Endothelial cell of umbilical vein (primary cell): ENCODE data around the gene CYP46A1. TPM values are rescaled to one million over a fixed set of nuclear protein-coding genes. Genes with fewer than 3 reads are reported as not detected.

ENCODE experiments used
- BruUV-seq: library from RNA; stranded (reverse); fragments of 400-500 nt; replicated peaks from 2 replicates; lab custom pipeline; 2021; lab: Mats Ljungman, UMichigan
- CTCF ChIA-PET: fragments of 300-600, 350-600 bp; sonication (Branson Sonifier 250); formaldehyde crosslinking; loops from one replicate; lab custom pipeline; 2021; ENCODE audit warnings: antibody characterized with exemption, inconsistent platforms; lab: Charles Lee
- POLR2A ChIA-PET: fragments of 300-600, 350-600 bp; sonication (Branson Sonifier 250); formaldehyde crosslinking; loops from one replicate; lab custom pipeline; 2021; ENCODE audit warnings: antibody characterized with exemption, inconsistent platforms; lab: Charles Lee
- DNase-seq: peaks from one replicate; pipeline ENCODE4 v3.0.0-alpha.2; 2011; ENCODE audit warnings: low read depth, low spot score
- FAIRE-seq: peaks from 2 replicates; lab custom pipeline; 2011; peaks lifted over from hg19 to GRCh38; lab: Jason Lieb, UNC
- H2AFZ ChIP-seq: 2 replicates; pipeline ENCODE4 v1.6.0; 2012; ENCODE audit warnings: low read depth, low read length, control low read depth, inconsistent platforms
- H3K27ac ChIP-seq: 2 replicates; pipeline ENCODE4 v1.5.1; 2011; ENCODE audit warnings: low read depth, mild to moderate bottlenecking, control low read depth, low read length, moderate library complexity; ENCODE audit not compliant: insufficient read depth
- H3K27me3 ChIP-seq, 2 experiments: 2 replicates each; pipeline versions ENCODE4 v1.6.0 to v1.6.1; 2011; ENCODE audit warnings: low read length in 2 of 2, mixed read lengths in 1 of 2; ENCODE audit not compliant: control insufficient read depth in 2 of 2, insufficient read depth in 2 of 2
- H3K36me3 ChIP-seq, 2 experiments: 2 replicates in 1 of 2; 3 replicates in 1 of 2; pipeline ENCODE4 v1.5.1; 2011; ENCODE audit warnings: low read length in 2 of 2, mild to moderate bottlenecking in 1 of 2, moderate library complexity in 1 of 2; ENCODE audit not compliant: control insufficient read depth in 2 of 2, insufficient read depth in 2 of 2; ENCODE audit errors: extremely low read depth in 1 of 2
- H3K4me1 ChIP-seq: 3 replicates; pipeline ENCODE4 v1.5.1; 2011; ENCODE audit warnings: mild to moderate bottlenecking, low read length; ENCODE audit not compliant: control insufficient read depth, insufficient read depth; ENCODE audit errors: extremely low read depth
- H3K4me2 ChIP-seq: 2 replicates; pipeline ENCODE4 v1.6.1; 2011; ENCODE audit warnings: low read length, control low read depth, mixed read lengths; ENCODE audit not compliant: insufficient read depth
- H3K4me3 ChIP-seq, 3 experiments: fragments of 200-600 bp in 1 of 3; sonication (generic), shearing (Covaris generic) in 1 of 3; replicated peaks in 1 of 3; 2 replicates each; pipeline ENCODE4 v1.5.1; 2011 to 2016; ENCODE audit warnings: control low read depth in 3 of 3, low read length in 3 of 3, mild to moderate bottlenecking in 2 of 3, inconsistent platforms in 1 of 3, low read depth in 1 of 3, moderate library complexity in 1 of 3; ENCODE audit not compliant: insufficient read depth in 1 of 3
- H3K79me2 ChIP-seq: 2 replicates; pipeline ENCODE4 v1.6.0; 2012; ENCODE audit warnings: low read length, inconsistent platforms; ENCODE audit not compliant: control insufficient read depth, insufficient read depth
- H3K9ac ChIP-seq: replicated peaks from 2 replicates; pipeline ENCODE3; 2011; ENCODE audit warnings: low read length, control low read depth; ENCODE audit not compliant: insufficient read depth; ENCODE audit errors: extremely low read depth
- H3K9me1 ChIP-seq: replicated peaks from 3 replicates; pipeline ENCODE4 v1.6.0; 2011; ENCODE audit warnings: mild to moderate bottlenecking, low read length; ENCODE audit not compliant: control insufficient read depth, insufficient read depth; ENCODE audit errors: extremely low read depth
- H3K9me3 ChIP-seq: replicated peaks from 2 replicates; pipeline ENCODE4 v1.5.1; 2012; ENCODE audit warnings: low read length, inconsistent platforms; ENCODE audit not compliant: control insufficient read depth, insufficient read depth
- H4K20me1 ChIP-seq: replicated peaks from 2 replicates; pipeline ENCODE3; 2011; ENCODE audit warnings: mild to moderate bottlenecking, low read length; ENCODE audit not compliant: control insufficient read depth, insufficient read depth; ENCODE audit errors: extremely low read depth
- EZH2 ChIP-seq: IDR thresholded peaks from 2 replicates; pipeline ENCODE4 v1.6.1; 2012; ENCODE audit warnings: borderline replicate concordance, low read depth, mild to moderate bottlenecking, moderate library complexity, low read length, inconsistent platforms; ENCODE audit not compliant: severe bottlenecking
- FOS ChIP-seq: IDR thresholded peaks from 2 replicates; pipeline ENCODE4 v1.6.1; 2011; ENCODE audit warnings: mild to moderate bottlenecking, low read length, moderate library complexity, borderline replicate concordance; ENCODE audit not compliant: insufficient read depth
- GATA2 ChIP-seq: IDR thresholded peaks from 2 replicates; pipeline ENCODE4 v1.7.0; 2011; ENCODE audit warnings: low read depth, mild to moderate bottlenecking, moderate library complexity, mixed read lengths, low read length; ENCODE audit not compliant: insufficient read length, insufficient read depth
- JUN ChIP-seq: IDR thresholded peaks from 2 replicates; pipeline ENCODE4 v1.6.1; 2011; ENCODE audit warnings: borderline replicate concordance, low read depth; ENCODE audit not compliant: insufficient read length, insufficient read depth
- MYC ChIP-seq: IDR thresholded peaks from one replicate; pipeline ENCODE4 v1.6.1; 2011; ENCODE audit warnings: mild to moderate bottlenecking, low read depth, low read length
- POLR2A ChIP-seq: IDR thresholded peaks from 2 replicates; pipeline ENCODE4 v1.6.1; 2012; ENCODE audit warnings: low read depth, mild to moderate bottlenecking, control low read depth, low read length
- POLR2AphosphoS5 ChIP-seq: IDR thresholded peaks from 2 replicates; pipeline ENCODE4 v1.6.1; 2012; ENCODE audit warnings: low read depth, mild to moderate bottlenecking, control low read depth, low read length, moderate library complexity; ENCODE audit not compliant: insufficient read depth
- dilution Hi-C: fragments of 300-500 bp; cut with MboI; formaldehyde crosslinking; loops from one replicate; pipeline ENCODE4 v1.15.0; 2019; ENCODE audit warnings: low sequenced_read_pairs; ENCODE audit not compliant: extremely low pct_ligation_motif_present
- intact Hi-C: fragments of 100-400 bp; cut with micrococcal nuclease; formaldehyde crosslinking; loops from one replicate; pipeline ENCODE4 v1.10.0; 2022
- polyA plus RNA-seq, 4 experiments: library from polyadenylated mRNA; depleted of rRNA in 3 of 4; stranded (reverse) in 3 of 4; unstranded in 1 of 4; fragments of >200 nt; gene quantifications; 2 replicates each; pipeline versions ENCODE4 v1.2.1 to v1.2.3, GENCODE V29; 2011 to 2012; ENCODE audit warnings: missing spikeins in 1 of 4
- total RNA-seq: library from RNA; stranded (reverse); gene quantifications from 2 replicates; pipeline ENCODE4 v1.2.3, GENCODE V29; 2021
- TF ChIP-seq, protein P1 (sequence below), 2 donors: IDR thresholded peaks; 1 replicate in 1 of 2; 2 replicates in 1 of 2; pipeline ENCODE4 v1.5.1; 2011; ENCODE audit warnings: low read length in 2 of 2, mild to moderate bottlenecking in 2 of 2, moderate library complexity in 2 of 2, control low read depth in 1 of 2, inconsistent platforms in 1 of 2, low read depth in 1 of 2; ENCODE audit not compliant: insufficient read depth in 1 of 2; ENCODE audit errors: extremely low read depth in 1 of 2
- TF ChIP-seq, protein P2 (sequence below): IDR thresholded peaks from 2 replicates; pipeline ENCODE4 v1.6.1; 2011; ENCODE audit not compliant: insufficient read depth, insufficient read length

The CYP46A1 gene
- total and polyA plus RNA-seq, 2 donors (not counting 3 experiments of a cell fraction or from before 2014, with no cell fraction given): 0.03 to 0.24 TPM

DNA sequence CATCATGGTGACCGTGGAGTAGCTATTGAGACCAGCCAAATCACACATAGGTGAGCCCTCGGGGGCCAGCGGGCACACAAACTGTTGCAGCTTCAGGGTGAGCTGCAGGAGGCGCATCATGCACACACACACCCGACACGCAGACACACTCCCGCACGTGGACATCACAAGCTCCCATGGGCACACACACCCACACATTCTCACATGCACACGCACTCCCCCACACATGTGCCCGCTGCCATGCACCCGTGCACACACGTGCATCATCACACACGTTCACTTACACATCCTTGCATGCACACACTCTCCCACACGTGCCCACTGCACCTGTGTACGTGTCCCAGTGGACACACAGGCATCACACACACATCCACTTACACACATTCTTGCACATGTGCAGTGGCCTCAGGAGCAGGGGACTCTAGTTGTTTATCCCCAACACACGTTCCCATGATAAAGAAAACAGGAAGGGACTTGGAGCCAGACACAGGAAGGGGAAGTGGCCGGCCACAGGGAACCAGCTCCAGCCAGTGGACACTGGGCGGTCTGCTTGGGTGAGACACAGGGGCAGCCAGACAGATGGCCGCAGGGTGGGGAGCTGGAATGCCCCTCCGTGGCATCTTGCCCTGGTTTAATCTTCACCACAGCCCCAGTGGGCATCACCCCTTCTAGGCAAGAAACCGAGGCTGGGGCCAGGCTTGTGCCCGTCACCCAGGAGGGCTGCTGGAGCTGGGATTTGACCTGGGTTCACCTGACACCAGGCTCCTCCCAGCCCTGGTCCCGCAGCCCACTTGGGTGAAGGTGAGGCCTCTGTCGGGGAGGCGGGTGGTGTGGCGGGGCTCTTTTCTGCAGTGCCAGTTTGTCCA lies 49.7 kb downstream of the CYP46A1 start:
- no peaks in the 10 kb centered on the region for H4K20me1 ChIP-seq
- H3K4me2 ChIP-seq: peak overlapping the region; percentile 13
- BruUV-seq: no TSS peak
- H3K36me3 ChIP-seq: no peaks in the 10 kb centered on the region
- POLR2A ChIA-PET: no interaction called here
- H3K9me3 ChIP-seq: no peaks in the 10 kb centered on the region
- DNase-seq (peak; percentile 78), FAIRE-seq (peak; percentile 89)
- H3K9me1 ChIP-seq: no peaks in the 10 kb centered on the region
- no peaks in the 10 kb centered on the region for H3K27me3 ChIP-seq
- peaks cover 41% of the 10 kb centered on the region for H3K4me1 ChIP-seq
- no peak overlapping the region for H3K4me3 ChIP-seq
- peak; percentile 62 for TF ChIP-seq POLR2AphosphoS5
- no peak for TF ChIP-seq MYC
- CTCF ChIA-PET: interaction anchor here (0.6 to 1.9 kb wide), 6 partner anchors 12 to 62 kb away, joined by 3 to 9 read pairs (median 3); partner anchors contain the start of gene EML1
- H3K79me2 ChIP-seq: peaks cover 3% of the 10 kb centered on the region
- no peak overlapping the region for H2AFZ ChIP-seq
- H3K27ac ChIP-seq: peak overlapping the region; percentile 87
- dilution Hi-C loops: no loop called here
- peak overlapping the region; percentile 59 for H3K9ac ChIP-seq
- intact Hi-C loops: loop anchor here (5.0 kb wide), 1 partner anchor 51 kb away; the partner anchor contains the start of gene CYP46A1

DNA sequence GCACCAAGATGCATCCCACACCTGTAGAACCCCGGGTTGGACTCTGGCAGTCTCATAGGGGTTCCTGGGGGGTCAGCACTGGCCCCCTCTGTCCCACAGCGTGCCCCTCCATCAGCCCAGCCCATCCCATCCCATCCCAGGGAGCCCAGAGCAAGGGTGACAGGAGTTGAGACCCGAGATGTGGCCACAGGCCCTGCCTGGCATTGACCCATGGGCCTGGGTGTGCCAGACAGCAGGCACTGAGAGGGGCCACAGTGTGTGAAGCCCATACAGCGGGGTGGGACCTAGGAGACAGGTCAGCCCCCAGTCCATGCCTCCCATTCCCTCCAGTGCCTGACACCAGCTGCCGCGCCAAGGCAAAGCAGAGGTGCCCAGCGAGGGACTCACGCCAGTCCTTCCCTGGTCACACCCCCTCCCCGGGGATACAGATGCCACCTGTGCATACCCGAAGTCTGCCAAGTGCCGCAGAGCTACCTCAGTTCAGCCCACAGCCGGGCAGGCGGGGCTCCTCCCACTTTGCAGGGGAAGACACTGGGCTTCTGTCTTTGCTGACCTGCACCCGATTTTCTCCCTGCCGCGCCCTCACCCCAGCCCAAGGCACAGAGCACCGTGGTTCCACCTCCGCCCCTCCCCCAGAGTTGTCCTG lies 50.4 kb downstream of the CYP46A1 start:
- no TSS peak for BruUV-seq
- FAIRE-seq (no peak), DNase-seq (no peak)
- Histone ChIP-seq H3K36me3 (no peaks in the 10 kb centered on the region), H3K27ac (peak overlapping the region; percentile 87), H3K9ac (peak overlapping the region; percentile 59), H3K9me3 (no peaks in the 10 kb centered on the region), H2AFZ (no peak overlapping the region), H3K27me3 (no peaks in the 10 kb centered on the region), H3K9me1 (no peaks in the 10 kb centered on the region), H3K4me1 (peaks cover 42% of the 10 kb centered on the region), H4K20me1 (no peaks in the 10 kb centered on the region), H3K79me2 (peaks cover 3% of the 10 kb centered on the region), H3K4me2 (no peak overlapping the region), H3K4me3 (no peak overlapping the region)
- dilution Hi-C loops (no loop called here), intact Hi-C loops (loop anchor here (5.0 kb wide), 1 partner anchor 52 kb away; the partner anchor contains the start of gene CYP46A1)
- POLR2A ChIA-PET: no interaction called here
- CTCF ChIA-PET: interaction anchor here (0.6 to 1.9 kb wide), 7 partner anchors 11 to 165 kb away, joined by 3 to 9 read pairs (median 3); no protein-coding TSS in a partner anchor
- TF ChIP-seq, protein P1, sequence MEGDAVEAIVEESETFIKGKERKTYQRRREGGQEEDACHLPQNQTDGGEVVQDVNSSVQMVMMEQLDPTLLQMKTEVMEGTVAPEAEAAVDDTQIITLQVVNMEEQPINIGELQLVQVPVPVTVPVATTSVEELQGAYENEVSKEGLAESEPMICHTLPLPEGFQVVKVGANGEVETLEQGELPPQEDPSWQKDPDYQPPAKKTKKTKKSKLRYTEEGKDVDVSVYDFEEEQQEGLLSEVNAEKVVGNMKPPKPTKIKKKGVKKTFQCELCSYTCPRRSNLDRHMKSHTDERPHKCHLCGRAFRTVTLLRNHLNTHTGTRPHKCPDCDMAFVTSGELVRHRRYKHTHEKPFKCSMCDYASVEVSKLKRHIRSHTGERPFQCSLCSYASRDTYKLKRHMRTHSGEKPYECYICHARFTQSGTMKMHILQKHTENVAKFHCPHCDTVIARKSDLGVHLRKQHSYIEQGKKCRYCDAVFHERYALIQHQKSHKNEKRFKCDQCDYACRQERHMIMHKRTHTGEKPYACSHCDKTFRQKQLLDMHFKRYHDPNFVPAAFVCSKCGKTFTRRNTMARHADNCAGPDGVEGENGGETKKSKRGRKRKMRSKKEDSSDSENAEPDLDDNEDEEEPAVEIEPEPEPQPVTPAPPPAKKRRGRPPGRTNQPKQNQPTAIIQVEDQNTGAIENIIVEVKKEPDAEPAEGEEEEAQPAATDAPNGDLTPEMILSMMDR (IDR thresholded peaks at IDR 0.05; ENCODE audit: extremely low read depth in 1 of 2, insufficient read depth in 1 of 2, low read depth in 1 of 2, low read length in 2 of 2): no peak
- no peak for TF ChIP-seq JUN
- no peak for TF ChIP-seq GATA2
- no peak for TF ChIP-seq FOS
- TF ChIP-seq, protein P2, sequence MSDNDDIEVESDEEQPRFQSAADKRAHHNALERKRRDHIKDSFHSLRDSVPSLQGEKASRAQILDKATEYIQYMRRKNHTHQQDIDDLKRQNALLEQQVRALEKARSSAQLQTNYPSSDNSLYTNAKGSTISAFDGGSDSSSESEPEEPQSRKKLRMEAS: no peak
- no peak for TF ChIP-seq EZH2
- no peak for TF ChIP-seq MYC
- TF ChIP-seq POLR2A: no peak
- TF ChIP-seq POLR2AphosphoS5: no peak
